HepG2 (cell line): Measurements from ENCODE around the gene FETUB. TPM values are rescaled to one million over a fixed set of nuclear protein-coding genes. Genes with fewer than 3 reads are reported as not detected.
A peak's percentile ranks its signal among the peaks of the same experiment; 100 is the strongest.

ENCODE experiments used
- AGO2 ChIP-seq: fragments of 200-400 bp; formaldehyde crosslinking; optimal IDR thresholded peaks from 2 replicates; pipeline ENCODE3; 2017; ENCODE audit warnings: mild to moderate bottlenecking, low read depth, low read length, moderate library complexity
- CBX2 ChIP-seq, 2 experiments: fragments of 200-600 bp in 1 of 2; sonication (generic); formaldehyde crosslinking in 1 of 2; IDR thresholded peaks; 2 replicates each; pipeline versions ENCODE4 v1.7.0 to v1.8.1; 2018 to 2022; ENCODE audit warnings: low read depth in 2 of 2, low read length in 1 of 2, mild to moderate bottlenecking in 1 of 2, missing genetic modification reagents in 1 of 2
- FOXA1 ChIP-seq, 2 experiments: fragments of 450-650 bp in 1 of 2; sonication (generic) in 1 of 2; formaldehyde crosslinking in 1 of 2; IDR thresholded peaks; 2 replicates each; pipeline versions ENCODE4 v1.4.0 to v1.6.1; 2016 to 2020; ENCODE audit warnings: missing genetic modification reagents in 1 of 2
- GABPB1 ChIP-seq: IDR thresholded peaks from 2 replicates; pipeline ENCODE4 v1.6.1; 2016; ENCODE audit warnings: mild to moderate bottlenecking, missing genetic modification reagents, moderate library complexity, missing compliant biosample characterization
- GZF1 ChIP-seq: sonication (generic); formaldehyde crosslinking; IDR thresholded peaks from 2 replicates; pipeline ENCODE4 v1.5.1; 2020; ENCODE audit warnings: mild to moderate bottlenecking, missing genetic modification reagents
- KDM3A ChIP-seq: IDR thresholded peaks from 2 replicates; pipeline ENCODE4 v1.6.1; 2018; ENCODE audit warnings: low read depth, missing compliant biosample characterization
- MEIS2 ChIP-seq: sonication (generic); formaldehyde crosslinking; IDR thresholded peaks from 2 replicates; pipeline ENCODE4 v1.9.0; 2021; ENCODE audit warnings: mild to moderate bottlenecking, missing genetic modification reagents
- ZBTB7B ChIP-seq: sonication (generic); formaldehyde crosslinking; IDR thresholded peaks from 2 replicates; pipeline ENCODE4 v1.4.0; 2020; ENCODE audit warnings: missing genetic modification reagents
- ZNF337 ChIP-seq: sonication (generic); formaldehyde crosslinking; IDR thresholded peaks from 2 replicates; pipeline ENCODE4 v1.5.1; 2020; ENCODE audit warnings: missing genetic modification reagents, low read depth, mild to moderate bottlenecking, borderline replicate concordance
- ZNF383 ChIP-seq: sonication (generic); formaldehyde crosslinking; IDR thresholded peaks from 2 replicates; pipeline ENCODE4 v1.4.0; 2020; ENCODE audit warnings: missing genetic modification reagents, mild to moderate bottlenecking, borderline replicate concordance
- ZNF572 ChIP-seq: sonication (generic); formaldehyde crosslinking; IDR thresholded peaks from 2 replicates; pipeline ENCODE4 v1.5.1; 2020; ENCODE audit warnings: mild to moderate bottlenecking, missing genetic modification reagents
- ZNF749 ChIP-seq: sonication (generic); formaldehyde crosslinking; IDR thresholded peaks from 2 replicates; pipeline ENCODE4 v1.8.0; 2022; ENCODE audit warnings: mild to moderate bottlenecking, missing genetic modification reagents, moderate library complexity, borderline replicate concordance
- ZSCAN29 ChIP-seq: sonication (generic); formaldehyde crosslinking; conservative IDR thresholded peaks from 2 replicates; pipeline ENCODE4 v1.4.0; 2020; ENCODE audit warnings: mild to moderate bottlenecking, missing genetic modification reagents
- polyA plus RNA-seq, 8 experiments: library from polyadenylated mRNA; depleted of rRNA in 3 of 8; stranded (reverse) in 7 of 8; unstranded in 1 of 8; fragments of >200 nt; fragmentation: Illumina TruSeq in 4 of 8; extraction: Trizol in 4 of 8; gene quantifications; 2 replicates each; pipeline versions ENCODE4 v1.2.1 to v1.2.3, GENCODE V29; 2011 to 2016; ENCODE audit warnings: low read depth in 4 of 8, missing spikeins in 1 of 8, mixed read lengths in 1 of 8; ENCODE audit not compliant: insufficient read depth in 1 of 8
- total RNA-seq, 5 experiments: library from RNA; depleted of rRNA; stranded (reverse); fragments of >200 nt; fragmentation: Illumina TruSeq; extraction: Trizol; gene quantifications; 2 replicates each; pipeline ENCODE4 v1.2.3, GENCODE V29; 2016; ENCODE audit warnings: low read depth in 1 of 5
- TF ChIP-seq, protein P1 (sequence below): fragments of 450-650 bp; IDR thresholded peaks from 2 replicates; pipeline ENCODE4 v1.6.1; 2017; ENCODE audit warnings: mild to moderate bottlenecking
- TF ChIP-seq, protein P2 (sequence below), 2 experiments: fragments of 450-650 bp in 1 of 2; sonication (generic) in 1 of 2; formaldehyde crosslinking; IDR thresholded peaks; 2 replicates each; pipeline versions ENCODE4 v1.5.0 to v1.8.0; 2020 to 2022; ENCODE audit warnings: mild to moderate bottlenecking in 1 of 2, missing genetic modification reagents in 1 of 2
- TF ChIP-seq, protein P3 (sequence below): sonication (generic); formaldehyde crosslinking; IDR thresholded peaks from 2 replicates; pipeline ENCODE4 v1.4.0; 2020; ENCODE audit warnings: mild to moderate bottlenecking, missing genetic modification reagents

Gene FETUB
- total and polyA plus RNA-seq, 2 of the 13 experiments (the other 11 are each of a cell fraction or from before 2014, with no cell fraction given) = 2.1 to 4.4 TPM

DNA sequence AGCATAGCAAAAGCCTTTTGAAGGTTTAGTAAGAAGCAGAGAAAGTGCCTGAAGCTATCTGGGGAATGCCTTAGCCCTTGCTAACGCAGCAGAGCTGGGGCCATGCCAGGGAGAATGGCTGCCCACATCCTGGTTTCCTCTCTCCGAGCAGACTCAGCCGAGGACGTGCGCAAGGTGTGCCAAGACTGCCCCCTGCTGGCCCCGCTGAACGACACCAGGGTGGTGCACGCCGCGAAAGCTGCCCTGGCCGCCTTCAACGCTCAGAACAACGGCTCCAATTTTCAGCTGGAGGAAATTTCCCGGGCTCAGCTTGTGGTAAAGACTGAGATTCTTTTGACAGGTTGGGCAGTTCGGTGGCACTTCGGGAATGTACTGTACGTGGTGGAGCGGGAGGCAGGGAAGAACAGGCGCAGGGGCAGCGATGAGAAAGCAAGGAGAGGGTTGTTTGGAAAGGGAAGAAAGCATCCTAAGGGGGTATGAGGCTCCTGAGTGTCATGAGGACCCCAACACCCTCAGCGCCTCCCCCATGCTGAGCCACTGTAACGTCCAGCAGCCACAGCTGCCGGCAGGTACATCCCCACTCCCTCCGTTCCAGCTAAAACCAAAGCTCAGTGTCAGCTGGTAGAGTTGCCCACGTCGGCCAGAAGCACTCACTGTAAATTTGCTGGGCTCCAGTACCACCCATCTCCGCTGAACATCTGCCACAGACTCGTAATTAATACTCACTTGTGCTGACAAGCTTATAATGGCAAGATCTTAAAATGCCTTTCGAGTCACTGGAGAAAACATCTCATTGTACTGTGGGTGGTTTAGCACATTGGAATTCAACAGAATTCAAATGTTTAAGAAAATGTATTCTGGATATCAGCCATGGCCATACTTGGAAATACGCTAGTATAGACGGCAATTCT, 22.9 kb upstream of the FETUB start (continued):
- peak; percentile 57; the same call in 1 of the 2 replicates for TF ChIP-seq GABPB1 (CRISPR knock-in tag)
- peak; percentile 87; the same call in 1 of the 2 replicates for TF ChIP-seq ZNF572
- TF ChIP-seq ZNF383 (CRISPR knock-in tag) = no peak
- 0 out of 2 replicates have a peak, but pooled peaks have one; percentile 14 for TF ChIP-seq GZF1
- TF ChIP-seq, protein P1, sequence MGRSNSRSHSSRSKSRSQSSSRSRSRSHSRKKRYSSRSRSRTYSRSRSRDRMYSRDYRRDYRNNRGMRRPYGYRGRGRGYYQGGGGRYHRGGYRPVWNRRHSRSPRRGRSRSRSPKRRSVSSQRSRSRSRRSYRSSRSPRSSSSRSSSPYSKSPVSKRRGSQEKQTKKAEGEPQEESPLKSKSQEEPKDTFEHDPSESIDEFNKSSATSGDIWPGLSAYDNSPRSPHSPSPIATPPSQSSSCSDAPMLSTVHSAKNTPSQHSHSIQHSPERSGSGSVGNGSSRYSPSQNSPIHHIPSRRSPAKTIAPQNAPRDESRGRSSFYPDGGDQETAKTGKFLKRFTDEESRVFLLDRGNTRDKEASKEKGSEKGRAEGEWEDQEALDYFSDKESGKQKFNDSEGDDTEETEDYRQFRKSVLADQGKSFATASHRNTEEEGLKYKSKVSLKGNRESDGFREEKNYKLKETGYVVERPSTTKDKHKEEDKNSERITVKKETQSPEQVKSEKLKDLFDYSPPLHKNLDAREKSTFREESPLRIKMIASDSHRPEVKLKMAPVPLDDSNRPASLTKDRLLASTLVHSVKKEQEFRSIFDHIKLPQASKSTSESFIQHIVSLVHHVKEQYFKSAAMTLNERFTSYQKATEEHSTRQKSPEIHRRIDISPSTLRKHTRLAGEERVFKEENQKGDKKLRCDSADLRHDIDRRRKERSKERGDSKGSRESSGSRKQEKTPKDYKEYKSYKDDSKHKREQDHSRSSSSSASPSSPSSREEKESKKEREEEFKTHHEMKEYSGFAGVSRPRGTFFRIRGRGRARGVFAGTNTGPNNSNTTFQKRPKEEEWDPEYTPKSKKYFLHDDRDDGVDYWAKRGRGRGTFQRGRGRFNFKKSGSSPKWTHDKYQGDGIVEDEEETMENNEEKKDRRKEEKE = no peak
- no peak for TF ChIP-seq ZNF337 (CRISPR knock-in tag)
- no peak for TF ChIP-seq KDM3A (CRISPR knock-in tag)
- TF ChIP-seq MEIS2 (CRISPR knock-in tag) = no peak
- no peak for TF ChIP-seq ZNF749 (CRISPR knock-in tag)
- no peak for TF ChIP-seq ZSCAN29 (CRISPR knock-in tag)
- TF ChIP-seq, protein P2, sequence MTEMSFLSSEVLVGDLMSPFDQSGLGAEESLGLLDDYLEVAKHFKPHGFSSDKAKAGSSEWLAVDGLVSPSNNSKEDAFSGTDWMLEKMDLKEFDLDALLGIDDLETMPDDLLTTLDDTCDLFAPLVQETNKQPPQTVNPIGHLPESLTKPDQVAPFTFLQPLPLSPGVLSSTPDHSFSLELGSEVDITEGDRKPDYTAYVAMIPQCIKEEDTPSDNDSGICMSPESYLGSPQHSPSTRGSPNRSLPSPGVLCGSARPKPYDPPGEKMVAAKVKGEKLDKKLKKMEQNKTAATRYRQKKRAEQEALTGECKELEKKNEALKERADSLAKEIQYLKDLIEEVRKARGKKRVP (CRISPR knock-in tag; IDR thresholded peaks at IDR 0.05) = no peak
- no peak for TF ChIP-seq FOXA1 (IDR thresholded peaks at IDR 0.05)
- no peak for TF ChIP-seq FOXA1 (CRISPR knock-in tag; IDR thresholded peaks at IDR 0.05)
- TF ChIP-seq, protein P3, sequence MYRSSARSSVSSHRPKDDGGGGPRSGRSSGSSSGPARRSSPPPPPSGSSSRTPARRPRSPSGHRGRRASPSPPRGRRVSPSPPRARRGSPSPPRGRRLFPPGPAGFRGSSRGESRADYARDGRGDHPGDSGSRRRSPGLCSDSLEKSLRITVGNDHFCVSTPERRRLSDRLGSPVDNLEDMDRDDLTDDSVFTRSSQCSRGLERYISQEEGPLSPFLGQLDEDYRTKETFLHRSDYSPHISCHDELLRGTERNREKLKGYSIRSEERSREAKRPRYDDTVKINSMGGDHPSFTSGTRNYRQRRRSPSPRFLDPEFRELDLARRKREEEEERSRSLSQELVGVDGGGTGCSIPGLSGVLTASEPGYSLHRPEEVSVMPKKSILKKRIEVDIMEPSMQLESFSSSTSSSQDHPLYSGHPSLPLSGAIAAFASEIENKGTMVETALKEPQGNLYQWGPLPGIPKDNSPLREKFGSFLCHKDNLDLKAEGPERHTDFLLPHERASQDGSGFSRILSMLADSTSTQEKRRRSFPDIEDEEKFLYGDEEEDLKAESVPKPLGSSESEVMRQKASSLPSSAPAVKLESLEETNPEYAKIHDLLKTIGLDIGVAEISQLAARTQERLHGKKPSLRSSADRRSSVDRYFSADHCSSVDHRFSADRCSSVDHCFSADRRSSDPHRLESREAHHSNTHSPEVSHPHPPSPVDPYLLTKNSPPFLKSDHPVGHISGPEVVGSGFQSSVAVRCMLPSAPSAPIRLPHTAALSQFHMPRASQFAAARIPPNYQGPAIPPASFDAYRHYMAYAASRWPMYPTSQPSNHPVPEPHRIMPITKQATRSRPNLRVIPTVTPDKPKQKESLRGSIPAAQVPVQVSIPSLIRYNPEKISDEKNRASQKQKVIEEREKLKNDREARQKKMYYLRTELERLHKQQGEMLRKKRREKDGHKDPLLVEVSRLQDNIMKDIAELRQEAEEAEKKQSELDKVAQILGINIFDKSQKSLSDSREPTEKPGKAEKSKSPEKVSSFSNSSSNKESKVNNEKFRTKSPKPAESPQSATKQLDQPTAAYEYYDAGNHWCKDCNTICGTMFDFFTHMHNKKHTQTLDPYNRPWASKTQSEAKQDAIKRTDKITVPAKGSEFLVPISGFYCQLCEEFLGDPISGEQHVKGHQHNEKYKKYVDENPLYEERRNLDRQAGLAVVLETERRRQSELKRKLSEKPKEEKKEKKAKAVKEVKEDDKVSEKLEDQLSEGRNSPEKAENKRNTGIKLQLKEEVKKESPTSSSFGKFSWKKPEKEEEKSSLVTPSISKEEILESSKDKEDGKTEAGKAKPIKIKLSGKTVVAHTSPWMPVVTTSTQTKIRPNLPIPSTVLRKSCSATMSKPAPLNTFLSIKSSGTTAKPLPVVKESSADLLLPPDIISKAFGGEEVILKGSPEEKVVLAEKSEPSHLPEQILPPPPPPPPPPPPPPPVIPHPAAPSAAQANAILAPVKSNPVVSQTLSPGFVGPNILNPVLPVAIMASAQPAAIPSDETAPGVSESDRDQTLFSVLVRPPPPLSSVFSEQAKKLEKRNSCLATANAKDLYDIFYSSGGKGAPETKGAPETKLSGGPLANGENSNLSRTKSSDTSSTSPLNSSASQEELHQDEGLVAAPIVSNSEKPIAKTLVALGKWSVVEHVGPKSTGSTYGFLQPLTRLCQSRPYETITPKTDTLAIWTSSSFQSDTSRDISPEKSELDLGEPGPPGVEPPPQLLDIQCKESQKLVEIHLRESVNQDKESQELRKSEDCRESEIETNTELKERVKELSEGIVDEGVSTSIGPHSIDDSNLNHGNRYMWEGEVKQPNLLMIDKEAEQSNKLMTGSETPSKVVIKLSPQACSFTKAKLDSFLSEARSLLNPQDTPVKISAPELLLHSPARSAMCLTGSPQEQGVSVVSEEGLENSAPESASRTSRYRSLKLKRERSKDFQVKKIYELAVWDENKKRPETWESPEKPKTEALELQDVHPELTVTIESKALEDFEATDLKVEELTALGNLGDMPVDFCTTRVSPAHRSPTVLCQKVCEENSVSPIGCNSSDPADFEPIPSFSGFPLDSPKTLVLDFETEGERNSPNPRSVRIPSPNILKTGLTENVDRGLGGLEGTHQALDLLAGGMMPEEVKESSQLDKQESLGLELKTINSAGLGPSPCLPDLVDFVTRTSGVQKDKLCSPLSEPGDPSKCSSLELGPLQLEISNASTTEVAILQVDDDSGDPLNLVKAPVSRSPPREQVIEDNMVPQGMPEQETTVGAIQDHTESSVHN (CRISPR knock-in tag) = no peak
- TF ChIP-seq ZBTB7B (CRISPR knock-in tag) = no peak
- TF ChIP-seq CBX2 (IDR thresholded peaks at IDR 0.05; ENCODE audit: low read depth, low read length) = no peak
- no peak; the same call in 1 of the 2 replicates for TF ChIP-seq CBX2 (CRISPR knock-in tag; IDR thresholded peaks at IDR 0.05; ENCODE audit: low read depth)
- TF ChIP-seq AGO2 = peak; percentile 100
